ENCODE results near the gene TMEM270. TPM values are rescaled to one million over a fixed set of nuclear protein-coding genes. Genes with fewer than 3 reads are reported as not detected.

TMEM270 gene
- polyA plus RNA-seq, 2 of the 4 experiments (the other 2 are of a cell fraction) = not detected

DNA sequence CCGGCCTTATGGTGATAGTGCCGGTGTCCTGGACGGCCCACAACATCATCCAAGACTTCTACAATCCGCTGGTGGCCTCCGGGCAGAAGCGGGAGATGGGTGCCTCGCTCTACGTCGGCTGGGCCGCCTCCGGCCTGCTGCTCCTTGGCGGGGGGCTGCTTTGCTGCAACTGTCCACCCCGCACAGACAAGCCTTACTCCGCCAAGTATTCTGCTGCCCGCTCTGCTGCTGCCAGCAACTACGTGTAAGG, 29.4 kb upstream of the TMEM270 start:
- 96% methylated on average over 16 of the region's 16 CpGs for WGBS (ENCODE audit: missing lambda C conversion rate)
- TF ChIP-seq, protein P1, sequence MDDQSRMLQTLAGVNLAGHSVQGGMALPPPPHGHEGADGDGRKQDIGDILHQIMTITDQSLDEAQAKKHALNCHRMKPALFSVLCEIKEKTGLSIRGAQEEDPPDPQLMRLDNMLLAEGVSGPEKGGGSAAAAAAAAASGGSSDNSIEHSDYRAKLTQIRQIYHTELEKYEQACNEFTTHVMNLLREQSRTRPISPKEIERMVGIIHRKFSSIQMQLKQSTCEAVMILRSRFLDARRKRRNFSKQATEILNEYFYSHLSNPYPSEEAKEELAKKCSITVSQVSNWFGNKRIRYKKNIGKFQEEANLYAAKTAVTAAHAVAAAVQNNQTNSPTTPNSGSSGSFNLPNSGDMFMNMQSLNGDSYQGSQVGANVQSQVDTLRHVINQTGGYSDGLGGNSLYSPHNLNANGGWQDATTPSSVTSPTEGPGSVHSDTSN (IDR thresholded peaks at IDR 0.05) = no peak
- no peak for TF ChIP-seq ZFP36 (IDR thresholded peaks at IDR 0.05; ENCODE audit: borderline replicate concordance, partially characterized antibody)
- no peak for TF ChIP-seq HOXB13 (CRISPR knock-in tag; IDR thresholded peaks at IDR 0.05; ENCODE audit: low read depth)
- TF ChIP-seq, protein P2, sequence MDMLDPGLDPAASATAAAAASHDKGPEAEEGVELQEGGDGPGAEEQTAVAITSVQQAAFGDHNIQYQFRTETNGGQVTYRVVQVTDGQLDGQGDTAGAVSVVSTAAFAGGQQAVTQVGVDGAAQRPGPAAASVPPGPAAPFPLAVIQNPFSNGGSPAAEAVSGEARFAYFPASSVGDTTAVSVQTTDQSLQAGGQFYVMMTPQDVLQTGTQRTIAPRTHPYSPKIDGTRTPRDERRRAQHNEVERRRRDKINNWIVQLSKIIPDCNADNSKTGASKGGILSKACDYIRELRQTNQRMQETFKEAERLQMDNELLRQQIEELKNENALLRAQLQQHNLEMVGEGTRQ (IDR thresholded peaks at IDR 0.05) = no peak
- no peak for TF ChIP-seq KDM5A (IDR thresholded peaks at IDR 0.05)
- no peak overlapping the region for H3K4me2 ChIP-seq
- DNase-seq (ENCODE audit: low read depth in 1 of 2, low spot score in 1 of 2) (no peak), FAIRE-seq (no peak), ATAC-seq (no peak)
- H3K4me3 ChIP-seq = no peak overlapping the region
- H3K9me3 ChIP-seq = no peaks in the 10 kb centered on the region
- CTCF ChIA-PET = interaction anchor here (1.2 to 3.7 kb wide), 2 partner anchors 9 to 97 kb away, joined by 3 to 13 read pairs; no protein-coding TSS in a partner anchor
- H3K27ac ChIP-seq = peak overlapping the region in 1 of 2 experiments; percentile 86; a peak in 3 of 6 replicates
- POLR2A ChIA-PET = interaction anchor here (3.3 kb wide), 1 partner anchor 11 kb away, joined by 21 read pairs; the partner anchor contains the start of gene METTL27
- peaks cover 70% of the 10 kb centered on the region for H3K4me1 ChIP-seq

DNA sequence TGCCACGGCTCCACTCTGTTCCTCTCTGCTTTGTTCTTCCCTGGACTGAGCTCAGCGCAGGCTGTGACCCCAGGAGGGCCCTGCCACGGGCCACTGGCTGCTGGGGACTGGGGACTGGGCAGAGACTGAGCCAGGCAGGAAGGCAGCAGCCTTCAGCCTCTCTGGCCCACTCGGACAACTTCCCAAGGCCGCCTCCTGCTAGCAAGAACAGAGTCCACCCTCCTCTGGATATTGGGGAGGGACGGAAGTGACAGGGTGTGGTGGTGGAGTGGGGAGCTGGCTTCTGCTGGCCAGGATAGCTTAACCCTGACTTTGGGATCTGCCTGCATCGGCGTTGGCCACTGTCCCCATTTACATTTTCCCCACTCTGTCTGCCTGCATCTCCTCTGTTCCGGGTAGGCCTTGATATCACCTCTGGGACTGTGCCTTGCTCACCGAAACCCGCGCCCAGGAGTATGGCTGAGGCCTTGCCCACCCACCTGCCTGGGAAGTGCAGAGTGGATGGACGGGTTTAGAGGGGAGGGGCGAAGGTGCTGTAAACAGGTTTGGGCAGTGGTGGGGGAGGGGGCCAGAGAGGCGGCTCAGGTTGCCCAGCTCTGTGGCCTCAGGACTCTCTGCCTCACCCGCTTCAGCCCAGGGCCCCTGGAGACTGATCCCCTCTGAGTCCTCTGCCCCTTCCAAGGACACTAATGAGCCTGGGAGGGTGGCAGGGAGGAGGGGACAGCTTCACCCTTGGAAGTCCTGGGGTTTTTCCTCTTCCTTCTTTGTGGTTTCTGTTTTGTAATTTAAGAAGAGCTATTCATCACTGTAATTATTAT, 28.9 kb upstream of the TMEM270 start:
- peak overlapping the region; percentile 75 to 86; a peak in 5 of 6 replicates for H3K27ac ChIP-seq
- 81% methylated on average over 14 of the region's 16 CpGs for WGBS (ENCODE audit: missing lambda C conversion rate)
- DNase-seq (ENCODE audit: low read depth in 1 of 2, low spot score in 1 of 2) = no peak
- ChIA-PET CTCF (interaction anchor here (0.6 to 3.7 kb wide), 5 partner anchors 9 to 98 kb away, joined by 3 to 13 read pairs (median 4); no protein-coding TSS in a partner anchor), POLR2A (interaction anchor here (3.3 kb wide), 1 partner anchor 10 kb away, joined by 21 read pairs; the partner anchor contains the start of gene METTL27)
- TF ChIP-seq, protein P3, sequence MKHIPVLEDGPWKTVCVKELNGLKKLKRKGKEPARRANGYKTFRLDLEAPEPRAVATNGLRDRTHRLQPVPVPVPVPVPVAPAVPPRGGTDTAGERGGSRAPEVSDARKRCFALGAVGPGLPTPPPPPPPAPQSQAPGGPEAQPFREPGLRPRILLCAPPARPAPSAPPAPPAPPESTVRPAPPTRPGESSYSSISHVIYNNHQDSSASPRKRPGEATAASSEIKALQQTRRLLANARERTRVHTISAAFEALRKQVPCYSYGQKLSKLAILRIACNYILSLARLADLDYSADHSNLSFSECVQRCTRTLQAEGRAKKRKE (CRISPR knock-in tag; IDR thresholded peaks at IDR 0.05; ENCODE audit: low read depth) = no peak
- TF ChIP-seq RARB (CRISPR knock-in tag; IDR thresholded peaks at IDR 0.05) (no peak), POLR2A (IDR thresholded peaks at IDR 0.05; ENCODE audit: low read length) (peak; percentile 16; the same call in 1 of the 2 replicates), GATA3 (IDR thresholded peaks at IDR 0.05; ENCODE audit: borderline replicate concordance) (no peak), NPAS2 (CRISPR knock-in tag; IDR thresholded peaks at IDR 0.05; ENCODE audit: borderline replicate concordance) (no peak)
- ATAC-seq = peak in 1 of 2 experiments; percentile 3; a peak in 1 of 6 replicates
- peaks cover 65% of the 10 kb centered on the region for H3K4me1 ChIP-seq
- no peak overlapping the region for H3K4me3 ChIP-seq
- H3K4me2 ChIP-seq = peak overlapping the region; percentile 69; the same call in 1 of the 3 replicates
- FAIRE-seq = no peak
- H3K9me3 ChIP-seq = no peaks in the 10 kb centered on the region

DNA sequence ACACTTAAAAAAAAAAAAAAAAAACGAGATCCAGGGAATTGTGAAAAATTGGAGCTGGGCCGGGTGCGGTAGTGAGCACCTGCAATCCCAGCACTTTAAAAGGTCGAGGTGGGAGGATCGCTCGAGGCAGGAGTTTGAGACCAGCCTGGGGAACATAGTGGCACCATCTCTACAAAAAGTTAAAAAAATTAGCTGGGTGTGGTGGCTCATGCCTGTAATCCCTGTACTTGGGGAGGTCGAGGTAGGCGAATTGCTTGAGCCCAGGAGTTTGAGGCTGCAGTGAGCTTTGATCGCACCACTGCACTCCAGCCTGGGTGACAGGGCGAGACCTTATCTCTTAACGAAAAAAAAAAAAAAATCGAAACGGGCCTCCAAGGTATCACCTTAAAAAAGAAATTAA, 28.2 kb upstream of the TMEM270 start:
- ChIA-PET POLR2A (interaction anchor here (1.5 to 3.3 kb wide), 3 partner anchors 9 to 18 kb away, joined by 4 to 21 read pairs (median 6); partner anchors contain the start of gene METTL27), CTCF (interaction anchor here (0.6 to 3.7 kb wide), 4 partner anchors 10 to 22 kb away, joined by 3 to 13 read pairs (median 4); no protein-coding TSS in a partner anchor)
- Histone ChIP-seq H3K4me1 (peaks cover 57% of the 10 kb centered on the region), H3K4me2 (peak overlapping the region; percentile 69), H3K27ac (peak overlapping the region; percentile 75 to 86), H3K9me3 (no peaks in the 10 kb centered on the region), H3K4me3 (no peak overlapping the region)
- FAIRE-seq = no peak
- TF ChIP-seq HOXB5 (CRISPR knock-in tag; IDR thresholded peaks at IDR 0.05) = no peak
- TF ChIP-seq EP300 (IDR thresholded peaks at IDR 0.05) = no peak
- TF ChIP-seq GATA3 (IDR thresholded peaks at IDR 0.05; ENCODE audit: borderline replicate concordance) = no peak
- TF ChIP-seq NR3C1 (IDR thresholded peaks at IDR 0.05) = no peak
- TF ChIP-seq, protein P3 (CRISPR knock-in tag; IDR thresholded peaks at IDR 0.05; ENCODE audit: low read depth) = no peak
- TF ChIP-seq TP53 (CRISPR knock-in tag; IDR thresholded peaks at IDR 0.05) = no peak
- no peak for TF ChIP-seq HOXB13 (CRISPR knock-in tag; IDR thresholded peaks at IDR 0.05; ENCODE audit: low read depth)
- no peak for TF ChIP-seq ZSCAN20 (CRISPR knock-in tag; IDR thresholded peaks at IDR 0.05)
- no peak for TF ChIP-seq HOXA7 (CRISPR knock-in tag; IDR thresholded peaks at IDR 0.05)
- no peak for TF ChIP-seq RARB (CRISPR knock-in tag; IDR thresholded peaks at IDR 0.05)
- no peak for TF ChIP-seq FOXS1 (CRISPR knock-in tag; IDR thresholded peaks at IDR 0.05)
- TF ChIP-seq EHMT2 (IDR thresholded peaks at IDR 0.05; ENCODE audit: low read depth) = no peak
- WGBS (ENCODE audit: missing lambda C conversion rate) = 79% methylated on average over 13 of the region's 13 CpGs
- no peak for DNase-seq (ENCODE audit: low read depth in 1 of 2, low spot score in 1 of 2)
- ATAC-seq = no peak
